Endothelial cell of umbilical vein (primary cell): ENCODE results near the gene PPIL6. TPM values are rescaled to one million over a fixed set of nuclear protein-coding genes. Genes with fewer than 3 reads are reported as not detected.

ENCODE experiments used
- BruUV-seq: library from RNA; stranded (reverse); fragments of 400-500 nt; replicated peaks from 2 replicates; lab custom pipeline; 2021; lab: Mats Ljungman, UMichigan
- CTCF ChIA-PET: fragments of 300-600, 350-600 bp; sonication (Branson Sonifier 250); formaldehyde crosslinking; loops from one replicate; lab custom pipeline; 2021; ENCODE audit warnings: antibody characterized with exemption, inconsistent platforms; lab: Charles Lee
- POLR2A ChIA-PET: fragments of 300-600, 350-600 bp; sonication (Branson Sonifier 250); formaldehyde crosslinking; loops from one replicate; lab custom pipeline; 2021; ENCODE audit warnings: antibody characterized with exemption, inconsistent platforms; lab: Charles Lee
- DNase-seq: peaks from one replicate; pipeline ENCODE4 v3.0.0-alpha.2; 2011; ENCODE audit warnings: low read depth, low spot score
- FAIRE-seq: peaks from 2 replicates; lab custom pipeline; 2011; peaks lifted over from hg19 to GRCh38; lab: Jason Lieb, UNC
- H2AFZ ChIP-seq: 2 replicates; pipeline ENCODE4 v1.6.0; 2012; ENCODE audit warnings: low read depth, low read length, control low read depth, inconsistent platforms
- H3K27ac ChIP-seq: 2 replicates; pipeline ENCODE4 v1.5.1; 2011; ENCODE audit warnings: low read depth, mild to moderate bottlenecking, control low read depth, low read length, moderate library complexity; ENCODE audit not compliant: insufficient read depth
- H3K27me3 ChIP-seq, 2 experiments: 2 replicates each; pipeline versions ENCODE4 v1.6.0 to v1.6.1; 2011; ENCODE audit warnings: low read length in 2 of 2, mixed read lengths in 1 of 2; ENCODE audit not compliant: control insufficient read depth in 2 of 2, insufficient read depth in 2 of 2
- H3K36me3 ChIP-seq, 2 experiments: 2 replicates in 1 of 2; 3 replicates in 1 of 2; pipeline ENCODE4 v1.5.1; 2011; ENCODE audit warnings: low read length in 2 of 2, mild to moderate bottlenecking in 1 of 2, moderate library complexity in 1 of 2; ENCODE audit not compliant: control insufficient read depth in 2 of 2, insufficient read depth in 2 of 2; ENCODE audit errors: extremely low read depth in 1 of 2
- H3K4me1 ChIP-seq: 3 replicates; pipeline ENCODE4 v1.5.1; 2011; ENCODE audit warnings: mild to moderate bottlenecking, low read length; ENCODE audit not compliant: control insufficient read depth, insufficient read depth; ENCODE audit errors: extremely low read depth
- H3K4me2 ChIP-seq: 2 replicates; pipeline ENCODE4 v1.6.1; 2011; ENCODE audit warnings: low read length, control low read depth, mixed read lengths; ENCODE audit not compliant: insufficient read depth
- H3K4me3 ChIP-seq, 3 experiments: fragments of 200-600 bp in 1 of 3; sonication (generic), shearing (Covaris generic) in 1 of 3; replicated peaks in 1 of 3; 2 replicates each; pipeline ENCODE4 v1.5.1; 2011 to 2016; ENCODE audit warnings: control low read depth in 3 of 3, low read length in 3 of 3, mild to moderate bottlenecking in 2 of 3, inconsistent platforms in 1 of 3, low read depth in 1 of 3, moderate library complexity in 1 of 3; ENCODE audit not compliant: insufficient read depth in 1 of 3
- H3K79me2 ChIP-seq: 2 replicates; pipeline ENCODE4 v1.6.0; 2012; ENCODE audit warnings: low read length, inconsistent platforms; ENCODE audit not compliant: control insufficient read depth, insufficient read depth
- H3K9ac ChIP-seq: replicated peaks from 2 replicates; pipeline ENCODE3; 2011; ENCODE audit warnings: low read length, control low read depth; ENCODE audit not compliant: insufficient read depth; ENCODE audit errors: extremely low read depth
- H3K9me1 ChIP-seq: replicated peaks from 3 replicates; pipeline ENCODE4 v1.6.0; 2011; ENCODE audit warnings: mild to moderate bottlenecking, low read length; ENCODE audit not compliant: control insufficient read depth, insufficient read depth; ENCODE audit errors: extremely low read depth
- H3K9me3 ChIP-seq: replicated peaks from 2 replicates; pipeline ENCODE4 v1.5.1; 2012; ENCODE audit warnings: low read length, inconsistent platforms; ENCODE audit not compliant: control insufficient read depth, insufficient read depth
- H4K20me1 ChIP-seq: replicated peaks from 2 replicates; pipeline ENCODE3; 2011; ENCODE audit warnings: mild to moderate bottlenecking, low read length; ENCODE audit not compliant: control insufficient read depth, insufficient read depth; ENCODE audit errors: extremely low read depth
- EZH2 ChIP-seq: IDR thresholded peaks from 2 replicates; pipeline ENCODE4 v1.6.1; 2012; ENCODE audit warnings: borderline replicate concordance, low read depth, mild to moderate bottlenecking, moderate library complexity, low read length, inconsistent platforms; ENCODE audit not compliant: severe bottlenecking
- FOS ChIP-seq: IDR thresholded peaks from 2 replicates; pipeline ENCODE4 v1.6.1; 2011; ENCODE audit warnings: mild to moderate bottlenecking, low read length, moderate library complexity, borderline replicate concordance; ENCODE audit not compliant: insufficient read depth
- GATA2 ChIP-seq: IDR thresholded peaks from 2 replicates; pipeline ENCODE4 v1.7.0; 2011; ENCODE audit warnings: low read depth, mild to moderate bottlenecking, moderate library complexity, mixed read lengths, low read length; ENCODE audit not compliant: insufficient read length, insufficient read depth
- JUN ChIP-seq: IDR thresholded peaks from 2 replicates; pipeline ENCODE4 v1.6.1; 2011; ENCODE audit warnings: borderline replicate concordance, low read depth; ENCODE audit not compliant: insufficient read length, insufficient read depth
- MYC ChIP-seq: IDR thresholded peaks from one replicate; pipeline ENCODE4 v1.6.1; 2011; ENCODE audit warnings: mild to moderate bottlenecking, low read depth, low read length
- POLR2A ChIP-seq: IDR thresholded peaks from 2 replicates; pipeline ENCODE4 v1.6.1; 2012; ENCODE audit warnings: low read depth, mild to moderate bottlenecking, control low read depth, low read length
- POLR2AphosphoS5 ChIP-seq: IDR thresholded peaks from 2 replicates; pipeline ENCODE4 v1.6.1; 2012; ENCODE audit warnings: low read depth, mild to moderate bottlenecking, control low read depth, low read length, moderate library complexity; ENCODE audit not compliant: insufficient read depth
- dilution Hi-C: fragments of 300-500 bp; cut with MboI; formaldehyde crosslinking; loops from one replicate; pipeline ENCODE4 v1.15.0; 2019; ENCODE audit warnings: low sequenced_read_pairs; ENCODE audit not compliant: extremely low pct_ligation_motif_present
- intact Hi-C: fragments of 100-400 bp; cut with micrococcal nuclease; formaldehyde crosslinking; loops from one replicate; pipeline ENCODE4 v1.10.0; 2022
- polyA plus RNA-seq, 4 experiments: library from polyadenylated mRNA; depleted of rRNA in 3 of 4; stranded (reverse) in 3 of 4; unstranded in 1 of 4; fragments of >200 nt; gene quantifications; 2 replicates each; pipeline versions ENCODE4 v1.2.1 to v1.2.3, GENCODE V29; 2011 to 2012; ENCODE audit warnings: missing spikeins in 1 of 4
- total RNA-seq: library from RNA; stranded (reverse); gene quantifications from 2 replicates; pipeline ENCODE4 v1.2.3, GENCODE V29; 2021
- TF ChIP-seq, protein P1 (sequence below), 2 donors: IDR thresholded peaks; 1 replicate in 1 of 2; 2 replicates in 1 of 2; pipeline ENCODE4 v1.5.1; 2011; ENCODE audit warnings: low read length in 2 of 2, mild to moderate bottlenecking in 2 of 2, moderate library complexity in 2 of 2, control low read depth in 1 of 2, inconsistent platforms in 1 of 2, low read depth in 1 of 2; ENCODE audit not compliant: insufficient read depth in 1 of 2; ENCODE audit errors: extremely low read depth in 1 of 2
- TF ChIP-seq, protein P2 (sequence below): IDR thresholded peaks from 2 replicates; pipeline ENCODE4 v1.6.1; 2011; ENCODE audit not compliant: insufficient read depth, insufficient read length

The PPIL6 gene
- total and polyA plus RNA-seq, 2 donors (not counting 3 experiments of a cell fraction or from before 2014, with no cell fraction given), result 0.11 to 0.33 TPM

DNA sequence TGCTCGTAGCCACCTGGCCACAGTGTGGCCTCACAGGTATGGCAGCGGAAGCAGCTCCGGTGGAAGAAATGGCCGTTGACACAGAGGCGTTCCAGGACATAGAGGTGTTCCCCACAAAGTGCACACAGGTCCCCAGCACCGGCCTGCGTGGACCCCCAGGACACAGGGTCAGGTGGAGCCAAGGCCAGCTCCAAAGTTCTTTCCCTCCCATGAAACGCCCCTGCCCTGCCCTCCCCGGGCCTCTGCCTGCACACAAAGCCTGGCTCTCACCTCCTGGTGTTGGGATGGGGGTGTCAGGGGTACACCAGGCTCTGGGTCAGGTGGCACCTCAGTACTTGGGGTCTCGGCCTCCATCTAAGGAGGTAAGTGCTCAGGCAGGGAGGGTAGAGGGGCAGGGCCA, 6.7 kb upstream of the PPIL6 start:
- FAIRE-seq (no peak), DNase-seq (no peak)
- H3K9ac ChIP-seq, result no peak overlapping the region
- intact Hi-C loops (no loop called here), dilution Hi-C loops (no loop called here)
- H3K4me2 ChIP-seq, result no peak overlapping the region
- BruUV-seq, result no TSS peak
- H3K9me1 ChIP-seq, result no peaks in the 10 kb centered on the region
- H2AFZ ChIP-seq, result no peak overlapping the region
- no peak overlapping the region for H3K27ac ChIP-seq
- H3K36me3 ChIP-seq, result peaks cover 0 to 17% of the 10 kb centered on the region in 2 experiments
- TF ChIP-seq, protein P1, sequence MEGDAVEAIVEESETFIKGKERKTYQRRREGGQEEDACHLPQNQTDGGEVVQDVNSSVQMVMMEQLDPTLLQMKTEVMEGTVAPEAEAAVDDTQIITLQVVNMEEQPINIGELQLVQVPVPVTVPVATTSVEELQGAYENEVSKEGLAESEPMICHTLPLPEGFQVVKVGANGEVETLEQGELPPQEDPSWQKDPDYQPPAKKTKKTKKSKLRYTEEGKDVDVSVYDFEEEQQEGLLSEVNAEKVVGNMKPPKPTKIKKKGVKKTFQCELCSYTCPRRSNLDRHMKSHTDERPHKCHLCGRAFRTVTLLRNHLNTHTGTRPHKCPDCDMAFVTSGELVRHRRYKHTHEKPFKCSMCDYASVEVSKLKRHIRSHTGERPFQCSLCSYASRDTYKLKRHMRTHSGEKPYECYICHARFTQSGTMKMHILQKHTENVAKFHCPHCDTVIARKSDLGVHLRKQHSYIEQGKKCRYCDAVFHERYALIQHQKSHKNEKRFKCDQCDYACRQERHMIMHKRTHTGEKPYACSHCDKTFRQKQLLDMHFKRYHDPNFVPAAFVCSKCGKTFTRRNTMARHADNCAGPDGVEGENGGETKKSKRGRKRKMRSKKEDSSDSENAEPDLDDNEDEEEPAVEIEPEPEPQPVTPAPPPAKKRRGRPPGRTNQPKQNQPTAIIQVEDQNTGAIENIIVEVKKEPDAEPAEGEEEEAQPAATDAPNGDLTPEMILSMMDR (IDR thresholded peaks at IDR 0.05; ENCODE audit: extremely low read depth in 1 of 2, insufficient read depth in 1 of 2, low read depth in 1 of 2, low read length in 2 of 2), result no peak
- TF ChIP-seq GATA2 (no peak), EZH2 (no peak), POLR2AphosphoS5 (no peak), POLR2A (no peak), MYC (no peak), JUN (no peak), FOS (no peak)
- TF ChIP-seq, protein P2, sequence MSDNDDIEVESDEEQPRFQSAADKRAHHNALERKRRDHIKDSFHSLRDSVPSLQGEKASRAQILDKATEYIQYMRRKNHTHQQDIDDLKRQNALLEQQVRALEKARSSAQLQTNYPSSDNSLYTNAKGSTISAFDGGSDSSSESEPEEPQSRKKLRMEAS, result no peak
- CTCF ChIA-PET, result no interaction called here
- no peak overlapping the region for H3K4me3 ChIP-seq
- no peaks in the 10 kb centered on the region for H3K79me2 ChIP-seq
- no peaks in the 10 kb centered on the region for H4K20me1 ChIP-seq
- H3K9me3 ChIP-seq, result no peaks in the 10 kb centered on the region
- H3K4me1 ChIP-seq, result no peaks in the 10 kb centered on the region
- POLR2A ChIA-PET, result no interaction called here
- H3K27me3 ChIP-seq, result no peaks in the 10 kb centered on the region
